GM18907 (cell line): ENCODE results near the gene CMIP.

Experiments used
- ATAC-seq: cut with Tn5 transposase; IDR thresholded peaks from one replicate; pipeline ENCODE4 v1.9.1; 2021; ENCODE audit warnings: mild to moderate bottlenecking, moderate library complexity; ENCODE audit not compliant: unreplicated experiment

CMIP gene

DNA sequence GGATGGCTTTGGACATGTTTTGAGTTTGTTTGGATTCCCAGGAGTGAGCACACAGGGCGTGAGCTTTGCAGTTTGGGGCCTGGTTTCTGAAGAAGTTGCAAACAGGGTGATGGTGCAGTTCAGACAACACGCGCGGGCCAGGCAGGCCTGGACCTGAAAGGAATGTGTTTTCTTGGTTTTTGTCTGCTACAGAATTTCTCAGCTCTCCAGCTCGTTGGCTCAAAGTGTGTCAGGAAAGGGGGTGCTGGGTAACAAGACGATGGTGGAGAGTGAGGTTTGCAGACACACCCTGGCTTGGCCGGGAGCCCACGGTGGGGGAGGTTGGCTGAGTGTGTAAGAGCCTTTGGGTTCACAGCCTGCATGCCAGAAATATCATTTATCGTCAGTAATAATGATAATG is 82.3 kb downstream of the CMIP start:
- ATAC-seq = no peak

DNA sequence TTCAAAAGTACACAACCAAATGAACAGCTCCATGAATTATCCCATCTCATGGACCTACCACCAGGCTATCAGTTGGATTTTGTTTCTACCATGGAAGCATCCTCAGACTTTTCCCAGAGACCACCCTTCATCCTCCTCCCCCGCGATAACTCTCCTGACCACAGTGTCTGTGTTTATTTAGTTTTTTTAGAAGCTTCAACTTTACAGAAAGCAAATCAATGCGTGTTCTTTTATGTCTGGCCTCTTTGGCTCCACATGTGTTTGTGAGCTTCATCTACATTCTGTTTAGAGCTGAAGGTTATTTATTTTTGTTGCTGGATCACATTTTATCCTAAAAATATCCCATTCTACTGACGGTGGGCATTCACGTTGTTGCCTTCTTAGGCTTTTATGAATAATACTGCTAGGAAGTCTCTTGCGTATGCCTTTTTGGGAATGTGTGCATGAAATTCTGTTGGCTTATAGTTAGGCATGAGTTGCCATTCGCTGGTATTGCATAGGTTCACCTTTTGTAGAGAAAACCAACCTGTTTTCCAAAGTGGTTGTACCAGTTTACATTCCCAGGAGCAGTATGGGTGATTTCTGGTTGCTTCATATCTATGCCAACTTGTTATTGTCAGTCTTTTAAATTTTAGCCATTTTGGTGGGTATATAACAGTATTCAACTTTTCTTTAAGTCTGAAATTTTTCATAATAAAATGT is 83.0 kb downstream of the CMIP start:
- ATAC-seq = no peak

DNA sequence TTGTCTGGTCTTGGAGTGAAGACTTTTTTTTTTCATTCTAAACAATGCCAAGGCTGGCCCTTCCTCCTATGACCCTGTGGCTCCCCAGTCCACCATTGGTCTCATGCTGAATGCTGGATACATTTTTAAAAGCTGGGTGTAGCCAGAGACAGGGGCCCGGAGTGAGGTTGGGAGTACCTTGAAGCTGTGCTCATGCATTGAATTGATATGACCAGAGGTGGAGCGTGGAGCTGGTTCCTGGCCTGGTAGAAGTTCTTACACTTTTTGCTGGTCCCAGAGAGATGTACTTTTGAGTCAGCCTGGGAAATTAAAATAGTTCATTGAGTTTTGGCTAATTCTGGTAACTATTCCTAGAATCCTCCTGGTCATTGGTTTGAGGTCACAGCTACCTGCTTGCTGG is 83.6 kb downstream of the CMIP start:
- ATAC-seq = no peak

DNA sequence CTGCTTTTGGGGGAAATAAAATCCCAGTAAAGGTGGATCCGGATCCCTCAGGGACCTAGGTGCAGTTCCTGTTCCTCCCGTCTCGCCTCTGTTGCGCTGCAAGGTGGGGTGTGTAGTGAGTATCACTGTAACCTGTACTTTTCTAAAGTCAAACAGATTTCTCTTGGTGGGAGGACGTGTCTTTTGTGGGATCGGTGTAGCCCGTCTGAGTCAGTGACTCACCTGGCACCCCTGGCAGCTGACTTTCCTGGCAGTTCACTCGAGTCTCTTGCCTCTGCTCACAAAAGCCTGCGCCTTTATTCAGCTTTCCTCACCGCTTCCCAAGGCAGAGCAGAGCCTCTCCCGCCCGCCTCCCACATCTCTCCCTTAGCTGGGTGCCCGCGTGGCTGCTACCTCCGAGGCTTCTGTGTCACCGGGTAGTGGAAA is 85.7 kb downstream of the CMIP start:
- ATAC-seq = no peak

DNA sequence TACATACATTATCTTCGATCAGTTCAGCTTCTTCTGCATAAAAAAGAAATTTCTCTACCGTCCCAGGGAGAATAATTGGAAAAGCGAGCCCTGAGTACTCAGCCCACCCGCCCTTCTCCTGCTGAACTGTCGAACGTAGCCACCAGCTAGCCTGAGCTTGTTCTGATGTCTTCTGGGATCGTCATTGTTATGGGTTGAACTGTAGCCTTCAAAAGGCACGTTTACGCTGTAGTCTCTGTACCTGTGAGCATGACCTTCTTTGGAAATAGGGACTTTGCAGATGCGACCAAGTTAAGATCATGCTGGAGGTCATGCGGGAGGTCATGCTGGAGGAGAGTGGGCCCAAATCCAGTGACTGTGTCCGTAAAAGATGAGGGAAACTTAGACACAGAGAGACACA is 86.2 kb downstream of the CMIP start:
- ATAC-seq = no peak

DNA sequence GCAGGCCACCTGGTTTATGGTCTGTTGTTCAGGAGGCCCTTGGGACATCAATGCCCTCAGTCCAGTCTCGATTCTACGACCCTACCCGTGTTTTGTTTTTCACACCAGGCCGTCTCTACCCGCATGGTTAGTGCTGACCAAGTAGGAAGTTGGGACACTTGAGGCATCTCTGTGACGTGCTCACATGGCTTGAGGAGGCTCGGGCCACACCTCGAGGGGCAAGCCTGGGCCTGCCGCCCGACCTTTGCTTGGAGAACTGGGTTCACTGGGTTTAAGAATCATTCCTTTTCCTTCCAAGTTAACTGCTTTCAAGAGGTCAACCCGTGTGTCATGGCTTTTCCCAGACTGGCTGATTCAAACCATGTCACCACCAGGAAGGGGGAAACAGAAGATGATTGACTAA is 86.8 kb downstream of the CMIP start:
- ATAC-seq = no peak

DNA sequence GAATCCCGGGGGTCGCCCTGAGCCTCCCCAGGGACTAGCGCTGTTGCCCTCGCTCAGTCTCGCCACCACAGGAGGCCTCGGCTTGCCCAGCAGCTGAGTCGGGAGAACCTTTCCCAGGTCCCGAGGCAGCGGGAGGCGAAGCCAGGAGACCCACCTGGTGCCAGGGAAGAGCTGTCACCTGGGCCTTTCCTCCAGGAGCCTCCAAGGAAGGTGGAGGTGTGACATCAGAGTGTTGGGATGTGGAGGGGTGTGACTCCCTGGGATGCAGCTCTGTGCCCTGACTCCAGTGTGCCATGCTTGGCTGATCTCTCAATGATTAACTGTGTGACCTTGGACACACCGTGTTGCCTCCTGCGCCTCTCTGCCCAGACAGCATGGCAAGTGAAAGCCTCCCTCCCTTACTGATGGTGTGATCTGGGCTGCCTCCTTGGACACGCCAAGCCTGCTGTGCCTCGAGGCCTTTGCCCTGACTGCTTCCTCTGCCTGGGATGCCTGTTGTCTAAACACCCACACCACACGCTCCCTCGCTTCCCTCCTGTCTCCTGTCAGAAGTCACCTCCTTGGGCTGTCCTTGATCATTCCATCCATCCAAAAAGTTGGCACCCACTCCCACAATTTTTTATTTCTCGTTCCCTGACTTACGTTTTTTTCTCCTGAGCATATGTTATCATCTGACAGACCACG is 88.0 kb downstream of the CMIP start:
- ATAC-seq = no peak

DNA sequence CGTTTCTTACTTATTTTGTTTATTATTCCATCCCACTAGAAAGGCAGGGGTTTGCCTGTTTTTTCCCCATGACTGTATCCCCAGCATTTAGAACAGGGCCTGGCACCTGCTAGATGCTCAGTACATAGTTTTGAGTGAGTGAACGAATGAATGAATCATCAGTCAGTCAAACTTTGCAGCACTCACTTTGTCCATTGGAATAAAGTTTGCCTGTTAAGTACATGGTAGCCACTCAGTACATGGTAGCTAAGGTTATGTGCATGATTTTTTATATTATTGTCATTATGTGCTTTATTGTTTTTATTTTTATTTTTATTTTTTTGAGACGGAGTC is 88.5 kb downstream of the CMIP start:
- ATAC-seq = no peak

DNA sequence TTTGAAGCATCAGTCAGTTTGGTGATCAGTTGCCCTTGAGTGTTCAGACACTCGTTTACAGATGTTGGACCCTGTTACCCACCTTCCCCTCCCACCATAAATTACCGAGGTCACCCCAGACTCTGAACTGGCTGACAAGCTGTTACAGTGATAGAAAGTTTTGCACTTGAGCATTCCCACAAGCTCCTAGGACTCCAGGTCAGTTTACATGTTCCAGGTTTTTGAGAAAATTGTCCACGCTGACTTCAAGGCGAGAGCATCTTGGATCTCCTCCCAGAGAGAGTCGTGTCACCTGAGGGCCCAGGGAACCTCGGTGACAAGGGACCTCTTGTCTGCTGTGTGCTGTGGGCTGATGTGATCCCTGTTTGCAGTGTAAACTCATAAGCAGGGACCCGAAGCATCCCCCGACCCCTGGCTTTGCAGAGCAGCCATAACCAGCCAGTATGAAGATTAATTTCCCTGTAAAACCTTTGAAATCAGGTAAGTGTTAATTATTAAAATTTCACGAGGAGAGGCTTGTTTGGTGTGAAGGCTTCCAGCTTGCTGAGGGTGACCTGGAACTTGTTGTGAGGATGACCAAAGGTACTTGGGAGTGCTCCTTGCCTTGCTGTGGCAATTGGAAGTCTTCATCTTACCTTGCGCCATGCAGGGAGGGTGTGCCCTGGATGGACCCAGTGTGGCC is 91.2 kb downstream of the CMIP start:
- ATAC-seq = no peak

DNA sequence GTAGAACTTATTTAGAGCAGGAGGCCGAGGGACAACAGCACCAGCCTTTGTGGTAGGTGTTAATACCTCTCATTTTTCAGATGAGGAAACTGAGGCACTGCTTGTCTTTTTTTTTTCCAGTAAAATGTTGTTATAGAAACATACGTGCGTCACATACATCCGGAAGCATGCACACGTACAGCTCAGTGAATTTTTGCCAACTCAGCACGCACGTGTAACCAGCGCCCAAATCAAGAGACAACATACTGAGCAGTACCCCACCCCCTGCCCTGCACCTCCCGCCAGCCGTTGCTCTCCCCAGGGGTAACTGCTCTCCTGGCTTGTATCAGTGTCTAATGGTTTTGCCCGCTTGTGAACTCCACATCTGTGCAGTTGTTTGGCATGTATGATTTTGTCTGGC is 92.0 kb downstream of the CMIP start:
- no peak for ATAC-seq

DNA sequence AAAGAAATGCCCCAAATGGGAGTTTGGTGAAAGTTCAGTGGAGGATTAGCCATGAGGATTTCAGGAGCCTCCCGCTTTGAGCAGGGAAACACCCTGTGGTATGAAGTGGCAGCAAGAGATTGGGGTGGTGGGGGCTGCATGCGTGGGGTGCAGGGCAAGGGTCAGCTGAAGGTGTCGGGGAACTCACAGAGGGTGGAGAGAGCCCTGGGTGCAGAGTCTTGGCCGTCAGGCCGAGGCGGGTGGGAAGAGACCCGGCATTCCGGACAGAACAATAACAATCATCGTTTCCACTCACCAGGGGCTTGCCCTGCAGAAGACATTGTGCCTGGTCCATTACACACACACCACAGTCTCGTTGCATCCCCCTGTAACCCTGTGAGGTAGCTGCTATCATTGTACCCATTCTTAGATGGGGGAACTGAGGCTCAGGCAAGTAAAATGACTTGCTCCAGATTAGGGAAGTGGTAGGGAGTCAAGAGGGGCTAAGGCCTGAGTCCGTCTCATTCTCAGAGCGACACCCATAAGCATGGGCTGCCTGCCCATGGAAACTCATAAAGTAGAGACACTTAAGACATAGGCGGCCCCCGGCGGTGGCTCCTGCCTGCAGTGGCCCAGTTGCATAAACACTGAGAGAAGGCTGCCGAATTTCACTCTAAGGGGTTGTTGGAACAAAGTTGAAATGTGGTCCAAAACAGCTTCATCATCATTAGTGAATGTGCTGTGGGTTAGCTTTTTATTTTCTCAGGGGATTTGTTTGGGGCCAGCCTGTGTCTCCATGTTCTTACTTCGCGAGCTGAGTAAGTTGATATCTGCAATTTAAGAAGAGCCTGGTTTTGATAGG is 93.3 kb downstream of the CMIP start:
- no peak for ATAC-seq

DNA sequence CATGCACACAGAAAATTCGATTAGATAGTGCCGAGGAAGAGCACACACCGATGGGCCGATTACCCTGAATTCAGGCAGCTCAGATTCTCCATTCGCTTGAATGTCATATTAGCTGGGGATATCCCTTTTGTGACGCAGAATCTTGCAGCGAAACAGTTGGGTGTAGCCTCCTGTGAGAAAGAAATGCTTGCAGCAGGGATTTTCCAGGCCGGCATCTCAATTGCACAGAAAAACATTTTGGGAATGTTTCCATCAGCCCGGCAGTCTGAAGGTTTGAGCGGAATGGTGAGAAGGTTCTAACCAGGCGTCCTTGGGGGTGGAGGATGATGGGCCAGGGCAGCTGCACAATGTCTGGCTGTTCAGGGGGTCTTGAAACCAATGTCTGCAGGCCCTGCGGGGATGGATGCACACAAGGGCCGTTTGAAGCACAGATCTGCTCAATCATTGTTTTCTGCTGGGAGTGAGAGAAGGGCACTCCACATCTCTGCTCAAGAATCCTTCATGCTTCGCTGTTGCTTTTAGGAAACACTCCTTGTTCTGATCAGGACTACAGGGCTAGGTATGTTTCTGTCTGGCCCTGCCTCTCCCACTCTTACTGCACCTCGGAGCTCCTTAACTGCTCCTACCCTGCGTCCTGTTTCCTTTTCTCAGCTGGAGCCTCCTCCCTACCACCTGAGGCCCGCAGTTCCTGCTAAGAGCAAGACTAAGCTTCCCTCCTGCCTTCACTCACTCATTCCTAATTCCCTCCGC is 94.6 kb downstream of the CMIP start:
- no peak for ATAC-seq

DNA sequence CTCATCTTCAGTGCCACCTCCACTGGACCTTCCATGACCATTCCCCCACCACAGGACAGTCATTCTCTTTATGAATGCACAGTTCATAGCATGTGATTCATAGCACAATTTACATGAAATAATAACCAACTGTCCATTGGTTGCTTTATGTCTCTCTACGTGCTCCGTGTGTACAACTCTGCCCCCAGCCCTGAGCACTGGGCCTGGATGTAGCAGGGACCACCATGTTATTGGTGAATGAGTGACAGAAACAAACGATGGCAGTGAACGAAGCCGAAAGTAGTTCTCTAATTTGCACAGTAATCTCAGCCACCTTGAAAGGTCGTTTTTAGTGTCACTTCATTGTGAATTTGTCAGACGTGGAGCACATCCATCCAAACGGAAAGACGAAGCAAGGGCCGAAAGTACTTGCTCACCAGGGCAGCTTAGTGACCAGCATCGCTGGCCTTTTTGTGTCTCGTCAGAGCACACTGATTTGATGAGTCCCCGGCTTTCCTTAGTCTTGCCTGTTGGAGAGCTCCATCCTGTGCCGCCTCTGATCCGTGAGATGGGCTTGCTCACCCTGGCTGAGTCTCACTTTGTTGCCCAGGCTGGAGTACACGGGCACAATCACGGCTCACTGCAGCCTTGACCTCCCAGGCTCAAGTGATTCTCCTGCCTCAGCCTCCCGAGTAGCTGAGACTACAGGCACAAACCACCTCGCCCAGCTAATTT is 95.3 kb downstream of the CMIP start:
- no peak for ATAC-seq

DNA sequence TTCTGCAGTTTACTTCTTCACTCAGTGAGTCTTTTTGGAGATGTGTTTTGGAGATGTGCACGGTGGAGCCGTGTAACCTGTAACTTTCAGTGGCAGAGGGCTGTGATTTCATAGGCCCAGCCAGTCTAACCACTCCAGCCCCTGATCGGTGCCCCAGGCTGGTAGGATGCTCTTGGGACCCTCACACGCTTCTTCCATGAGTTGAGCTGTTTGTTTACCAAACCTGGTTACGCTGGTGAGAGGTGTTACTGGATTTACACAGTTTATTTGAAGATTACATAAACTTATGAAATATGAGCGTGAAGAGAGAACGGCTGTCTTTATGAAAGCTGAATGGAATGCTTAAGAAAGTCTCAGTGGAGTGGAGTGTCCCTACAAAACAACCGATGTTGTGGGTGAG is 96.7 kb downstream of the CMIP start:
- no peak for ATAC-seq

DNA sequence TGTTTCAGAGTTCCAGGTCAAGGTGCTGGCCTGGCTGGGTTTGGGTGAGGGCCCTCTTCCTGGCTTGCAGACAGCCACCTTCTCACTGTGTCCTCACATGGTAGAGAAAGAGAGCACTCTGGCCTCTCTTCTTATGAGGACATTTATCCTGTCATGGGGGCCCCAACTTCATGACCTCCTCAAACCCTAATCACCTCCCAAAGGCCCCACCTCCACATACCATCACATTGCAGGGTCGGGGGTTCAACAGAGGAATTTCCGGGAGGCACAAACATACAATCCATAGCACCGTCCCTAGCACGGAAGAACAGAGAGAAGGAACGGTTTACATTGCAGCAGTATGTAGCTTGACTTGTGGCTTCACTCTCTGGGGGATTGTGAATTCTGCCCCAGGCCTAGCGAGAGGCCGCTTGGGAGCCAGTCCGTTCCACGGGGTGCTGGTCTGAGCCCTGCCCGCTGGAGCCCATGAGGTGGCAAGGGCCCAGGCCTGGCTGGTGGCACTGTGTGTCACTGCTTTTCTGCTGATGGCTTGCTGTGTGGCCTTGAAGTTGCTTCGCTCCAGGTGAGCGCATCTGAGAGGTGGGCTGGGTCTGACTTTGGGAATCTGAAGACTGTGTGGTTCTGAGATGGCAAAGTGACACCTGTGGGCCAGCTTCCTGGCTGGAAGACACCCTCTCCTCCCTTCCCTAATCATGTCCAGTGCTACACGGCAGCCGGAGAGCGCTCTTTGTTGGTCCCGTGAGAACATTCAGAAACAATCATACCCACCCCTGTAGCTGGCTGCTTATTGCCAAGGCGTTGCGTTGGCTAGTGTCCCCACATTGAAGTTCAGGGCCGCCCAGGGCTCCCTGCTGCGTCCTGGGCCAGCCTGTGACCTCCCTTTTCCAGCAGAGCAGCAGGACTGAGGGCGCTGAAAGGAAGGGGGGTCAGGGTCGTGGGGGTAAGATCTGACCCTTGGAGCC is 98.3 kb downstream of the CMIP start:
- ATAC-seq = no peak

DNA sequence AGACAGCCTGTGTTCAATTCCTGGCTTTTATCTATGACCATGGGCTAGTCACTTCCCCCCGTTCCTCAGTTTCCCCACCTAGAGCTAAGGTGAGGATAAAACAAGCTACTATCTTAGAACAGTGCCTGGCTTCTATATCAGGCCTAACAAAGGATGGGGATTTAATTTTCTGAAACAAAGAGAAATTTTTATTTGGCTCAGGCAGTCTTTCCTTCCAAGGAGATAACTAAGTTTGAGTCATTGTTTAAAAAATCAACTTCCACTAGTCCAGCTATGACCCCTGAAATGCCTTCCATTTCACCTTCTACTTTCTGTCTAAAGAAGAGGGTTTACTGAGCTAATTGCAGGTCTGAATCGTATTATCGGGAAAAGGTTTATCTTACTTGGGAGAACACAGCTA is 99.0 kb downstream of the CMIP start:
- ATAC-seq = no peak

DNA sequence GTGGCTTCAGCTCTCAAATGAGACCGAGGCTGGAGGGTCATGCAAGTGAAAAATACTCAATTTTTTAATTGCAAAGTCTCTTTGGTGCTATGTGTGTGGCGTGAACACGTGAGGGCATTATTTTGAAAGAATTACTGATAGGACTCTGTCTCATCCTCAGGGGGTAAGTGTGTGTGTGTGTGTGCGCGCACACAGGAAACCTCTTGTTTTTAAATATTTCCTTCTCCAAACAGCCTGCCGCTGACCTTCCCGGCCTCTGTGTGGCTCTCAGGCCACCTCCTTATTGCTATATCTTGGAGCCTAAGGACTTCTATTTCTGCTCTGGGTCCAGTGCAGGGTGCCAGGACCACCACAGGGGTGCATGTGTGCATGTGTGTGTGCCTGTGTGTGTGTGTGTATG is 99.7 kb downstream of the CMIP start:
- no peak for ATAC-seq

DNA sequence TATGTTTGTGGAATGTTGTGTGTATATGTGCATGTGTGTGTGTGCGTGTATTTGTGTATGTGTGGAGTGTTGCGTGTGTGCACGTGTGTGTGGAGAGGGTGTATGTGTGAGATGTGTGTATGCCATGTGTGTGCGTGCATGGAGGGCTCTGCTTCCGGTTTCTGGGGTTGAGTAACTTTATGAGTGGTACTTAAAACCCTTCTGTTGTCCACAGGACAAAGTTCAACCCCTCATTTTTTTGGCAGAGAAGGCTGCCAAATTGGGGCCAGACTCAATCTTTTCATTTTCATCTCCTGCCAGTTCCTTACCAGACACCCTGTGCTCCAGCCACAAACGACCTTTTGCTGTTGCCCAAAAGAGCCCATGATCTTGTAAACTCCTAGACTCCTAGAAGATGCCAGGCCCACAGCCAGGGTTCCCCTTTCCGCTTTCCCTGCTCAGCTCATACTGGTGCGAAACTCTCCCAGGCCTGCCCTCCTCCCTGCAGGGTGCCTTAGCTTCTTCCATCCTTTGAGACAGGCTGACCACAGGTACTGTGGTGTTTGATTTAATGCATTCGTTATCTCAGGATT is 100.2 kb downstream of the CMIP start:
- no peak for ATAC-seq
